ENCODE data around the gene SMIM14. TPM values are rescaled to one million over a fixed set of nuclear protein-coding genes. Genes with fewer than 3 reads are reported as not detected.

The SMIM14 gene
- total RNA-seq, 4 donors from 2014 or later, result 6.9 to 15.3 (median 9.5) TPM

- H3K9me3 ChIP-seq, result no peaks in the 10 kb centered on the region
- H3K4me3 ChIP-seq, result no peak overlapping the region
- no peaks in the 10 kb centered on the region for H3K36me3 ChIP-seq
- peaks cover 22 to 28% of the 10 kb centered on the region in 2 donors for H3K4me1 ChIP-seq
- no peak for TF ChIP-seq POLR2A (IDR thresholded peaks at IDR 0.05)
- TF ChIP-seq, protein P1, sequence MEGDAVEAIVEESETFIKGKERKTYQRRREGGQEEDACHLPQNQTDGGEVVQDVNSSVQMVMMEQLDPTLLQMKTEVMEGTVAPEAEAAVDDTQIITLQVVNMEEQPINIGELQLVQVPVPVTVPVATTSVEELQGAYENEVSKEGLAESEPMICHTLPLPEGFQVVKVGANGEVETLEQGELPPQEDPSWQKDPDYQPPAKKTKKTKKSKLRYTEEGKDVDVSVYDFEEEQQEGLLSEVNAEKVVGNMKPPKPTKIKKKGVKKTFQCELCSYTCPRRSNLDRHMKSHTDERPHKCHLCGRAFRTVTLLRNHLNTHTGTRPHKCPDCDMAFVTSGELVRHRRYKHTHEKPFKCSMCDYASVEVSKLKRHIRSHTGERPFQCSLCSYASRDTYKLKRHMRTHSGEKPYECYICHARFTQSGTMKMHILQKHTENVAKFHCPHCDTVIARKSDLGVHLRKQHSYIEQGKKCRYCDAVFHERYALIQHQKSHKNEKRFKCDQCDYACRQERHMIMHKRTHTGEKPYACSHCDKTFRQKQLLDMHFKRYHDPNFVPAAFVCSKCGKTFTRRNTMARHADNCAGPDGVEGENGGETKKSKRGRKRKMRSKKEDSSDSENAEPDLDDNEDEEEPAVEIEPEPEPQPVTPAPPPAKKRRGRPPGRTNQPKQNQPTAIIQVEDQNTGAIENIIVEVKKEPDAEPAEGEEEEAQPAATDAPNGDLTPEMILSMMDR (IDR thresholded peaks at IDR 0.05 in 4 of 5, conservative IDR thresholded peaks at IDR 0.05 in 1 of 5), result no peak
- intact Hi-C loops (cut with DNase I; ENCODE audit: low total_unique reads) (loop anchor here (5.0 to 10.0 kb wide), 3 partner anchors 270 to 1902 kb away; partner anchors contain the start of genes LIMCH1, RFC1 and WDR19), in situ Hi-C loops (cut with MboI; ENCODE audit: low sequenced_read_pairs in 4 of 4) (loop anchor here in 3 of 4 donors (5.0 to 25.0 kb wide), 4 partner anchors 108 to 173 kb away; partner anchors contain the start of genes LIAS (in 2 of the 3), RPL9 (in 2 of the 3) and UGDH (in 1 of the 3))
- no peaks in the 10 kb centered on the region for H3K27me3 ChIP-seq
- H3K27ac ChIP-seq, result no peak overlapping the region
- ATAC-seq (no peak), DNase-seq (no peak)
These were observed 3.6 kb downstream of the SMIM14 start for GRCh38 chr4:39635023-39635422.

DNA sequence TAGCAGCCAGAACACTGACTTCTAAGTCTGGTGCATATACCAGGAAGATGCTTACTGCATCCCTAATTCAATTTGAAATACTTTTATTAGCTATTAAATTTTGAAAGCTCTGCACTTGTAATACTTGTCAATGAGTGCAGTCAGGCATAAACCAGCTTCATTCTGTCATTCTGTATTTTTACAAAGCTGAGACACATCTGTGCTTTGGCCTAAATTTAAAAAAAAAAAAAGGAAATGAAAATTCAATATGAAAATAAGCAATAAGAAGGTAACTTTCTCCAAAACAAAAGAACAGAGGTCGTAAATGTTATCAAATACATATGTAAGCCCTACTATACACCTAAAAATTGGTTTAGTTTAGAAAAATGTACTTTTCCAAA is 7.0 kb downstream of the SMIM14 start:
- H3K27me3 ChIP-seq, result no peaks in the 10 kb centered on the region
- H3K36me3 ChIP-seq, result no peaks in the 10 kb centered on the region
- H3K4me3 ChIP-seq, result no peak overlapping the region
- H3K9me3 ChIP-seq, result no peaks in the 10 kb centered on the region
- no peak overlapping the region for H3K27ac ChIP-seq
- in situ Hi-C loops (cut with MboI; ENCODE audit: low sequenced_read_pairs in 4 of 4), result loop anchor here in 3 of 4 donors (10.0 to 25.0 kb wide), 2 partner anchors 167 to 169 kb away; partner anchors contain the start of genes LIAS (in 2 of the 3) and RPL9 (in 2 of the 3)
- no peak for TF ChIP-seq POLR2A (IDR thresholded peaks at IDR 0.05)
- TF ChIP-seq, protein P1 (IDR thresholded peaks at IDR 0.05 in 4 of 5, conservative IDR thresholded peaks at IDR 0.05 in 1 of 5), result no peak
- no peak for ATAC-seq
- intact Hi-C loops (cut with DNase I; ENCODE audit: low total_unique reads), result loop anchor here (10.0 kb wide), 1 partner anchor 267 kb away; the partner anchor contains the start of gene RFC1
- DNase-seq, result no peak
- peaks cover 17% of the 10 kb centered on the region in 2 donors for H3K4me1 ChIP-seq

- in situ Hi-C loops (cut with MboI; ENCODE audit: low sequenced_read_pairs in 4 of 4) (loop anchor here in 2 of 4 donors (25.0 kb wide), 1 partner anchor 165 kb away; the partner anchor contains the start of genes LIAS (in 2 of the 2) and RPL9 (in 2 of the 2)), intact Hi-C loops (cut with DNase I; ENCODE audit: low total_unique reads) (no loop called here)
- no peak for DNase-seq
These were observed 11.3 kb downstream of the SMIM14 start for GRCh38 chr4:39627413-39627812.

DNA sequence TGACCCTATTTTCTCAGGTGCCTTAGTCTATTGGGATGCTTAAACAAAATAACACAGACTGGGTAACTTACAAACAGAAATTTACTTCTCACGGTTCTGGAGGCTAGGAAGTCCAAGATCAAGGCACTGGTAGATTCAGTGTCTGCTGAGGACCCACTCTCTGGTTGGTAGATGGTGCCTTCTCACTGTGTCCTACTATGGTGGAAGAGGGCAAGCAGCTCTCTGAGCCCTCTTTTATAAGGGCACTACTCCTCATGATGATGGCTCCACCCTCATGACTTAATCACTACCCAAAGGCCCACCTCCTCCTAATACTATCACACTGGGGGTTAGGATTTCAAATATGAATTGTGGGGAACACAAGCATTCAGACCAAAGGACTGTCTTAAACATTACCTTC is 11.8 kb downstream of the SMIM14 start:
- in situ Hi-C loops (cut with MboI; ENCODE audit: low sequenced_read_pairs in 4 of 4) (loop anchor here in 2 of 4 donors (25.0 kb wide), 1 partner anchor 165 kb away; the partner anchor contains the start of genes LIAS (in 2 of the 2) and RPL9 (in 2 of the 2)), intact Hi-C loops (cut with DNase I; ENCODE audit: low total_unique reads) (no loop called here)
- Histone ChIP-seq H3K4me3 (no peak overlapping the region), H3K9me3 (no peaks in the 10 kb centered on the region), H3K36me3 (peaks cover 0 to 5% of the 10 kb centered on the region in 2 donors), H3K4me1 (peaks cover 0 to 4% of the 10 kb centered on the region in 2 donors), H3K27ac (no peak overlapping the region), H3K27me3 (no peaks in the 10 kb centered on the region)
- no peak for ATAC-seq
- no peak for TF ChIP-seq POLR2A (IDR thresholded peaks at IDR 0.05)
- TF ChIP-seq, protein P1 (IDR thresholded peaks at IDR 0.05 in 4 of 5, conservative IDR thresholded peaks at IDR 0.05 in 1 of 5), result no peak
- DNase-seq, result no peak

More at GRCh38 chr4:39627413-39627812, 11.3 kb downstream of the SMIM14 start:
- no peaks in the 10 kb centered on the region for H3K9me3 ChIP-seq
- H3K4me3 ChIP-seq, result no peak overlapping the region
- H3K36me3 ChIP-seq, result peaks cover 0 to 5% of the 10 kb centered on the region in 2 donors
- ATAC-seq, result no peak
- no peak overlapping the region for H3K27ac ChIP-seq
- peaks cover 0 to 4% of the 10 kb centered on the region in 2 donors for H3K4me1 ChIP-seq
- TF ChIP-seq, protein P1 (IDR thresholded peaks at IDR 0.05 in 4 of 5, conservative IDR thresholded peaks at IDR 0.05 in 1 of 5), result no peak
- TF ChIP-seq POLR2A (IDR thresholded peaks at IDR 0.05), result no peak
- no peaks in the 10 kb centered on the region for H3K27me3 ChIP-seq

Measured in gastrocnemius medialis (tissue), 4 donors.